GM12875 (cell line): ENCODE data around the gene OSM.

Experiments used
- H3K4me3 ChIP-seq: one replicate; pipeline ENCODE4 v1.5.1; 2011; ENCODE audit warnings: low read depth, low read length, control low read depth
- TF ChIP-seq, protein P1 (sequence below): IDR thresholded peaks from 2 replicates; pipeline ENCODE4 v1.5.1; 2011; ENCODE audit warnings: low read depth, mild to moderate bottlenecking, control low read depth, inconsistent platforms, low read length, moderate library complexity, borderline replicate concordance; ENCODE audit not compliant: insufficient read depth

Gene OSM

DNA sequence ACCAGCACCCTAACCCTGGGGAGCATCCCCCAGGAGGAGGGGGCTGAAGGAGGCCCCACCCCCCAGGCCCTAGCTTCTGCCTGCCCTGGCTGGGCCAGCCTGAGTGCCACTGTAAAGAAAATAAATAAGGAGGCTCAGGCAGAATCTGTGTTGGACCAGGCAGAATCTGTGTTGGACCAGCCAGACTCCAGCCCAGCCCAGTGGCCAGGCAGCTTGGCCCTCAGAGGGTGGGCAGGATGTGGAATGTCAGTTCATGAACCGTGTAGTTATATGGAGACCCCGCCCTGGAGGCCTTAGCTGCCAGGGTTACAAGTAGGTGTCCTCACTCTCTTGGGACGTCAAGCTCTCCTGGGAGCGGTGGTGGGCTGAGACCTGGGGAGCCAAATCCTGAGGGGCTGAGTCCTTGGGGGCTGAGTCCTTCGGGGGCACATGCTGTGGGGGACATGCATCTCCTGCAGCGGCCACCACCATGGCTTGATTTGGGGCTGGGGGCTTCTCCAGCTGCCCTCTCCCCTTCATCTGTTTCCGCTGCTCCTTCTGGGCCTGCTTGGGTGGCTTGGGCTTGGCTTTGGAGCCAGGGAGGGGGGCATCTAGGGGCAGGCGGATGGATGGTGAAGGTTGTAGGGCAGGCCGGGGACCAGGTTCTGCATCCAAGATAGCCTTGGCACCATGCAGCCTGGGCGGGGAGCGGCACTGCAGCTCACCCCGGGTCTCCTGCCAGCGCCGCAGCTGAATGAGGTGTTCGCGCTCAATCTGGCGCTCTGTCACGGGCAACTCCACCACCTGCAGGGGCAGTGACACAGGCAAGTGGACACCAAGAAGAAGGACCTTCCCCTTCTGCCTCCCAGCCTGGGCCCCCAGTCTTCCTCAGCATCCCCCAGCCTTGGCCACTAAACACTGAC lies 25.7 kb upstream of the OSM start:
- TF ChIP-seq, protein P1, sequence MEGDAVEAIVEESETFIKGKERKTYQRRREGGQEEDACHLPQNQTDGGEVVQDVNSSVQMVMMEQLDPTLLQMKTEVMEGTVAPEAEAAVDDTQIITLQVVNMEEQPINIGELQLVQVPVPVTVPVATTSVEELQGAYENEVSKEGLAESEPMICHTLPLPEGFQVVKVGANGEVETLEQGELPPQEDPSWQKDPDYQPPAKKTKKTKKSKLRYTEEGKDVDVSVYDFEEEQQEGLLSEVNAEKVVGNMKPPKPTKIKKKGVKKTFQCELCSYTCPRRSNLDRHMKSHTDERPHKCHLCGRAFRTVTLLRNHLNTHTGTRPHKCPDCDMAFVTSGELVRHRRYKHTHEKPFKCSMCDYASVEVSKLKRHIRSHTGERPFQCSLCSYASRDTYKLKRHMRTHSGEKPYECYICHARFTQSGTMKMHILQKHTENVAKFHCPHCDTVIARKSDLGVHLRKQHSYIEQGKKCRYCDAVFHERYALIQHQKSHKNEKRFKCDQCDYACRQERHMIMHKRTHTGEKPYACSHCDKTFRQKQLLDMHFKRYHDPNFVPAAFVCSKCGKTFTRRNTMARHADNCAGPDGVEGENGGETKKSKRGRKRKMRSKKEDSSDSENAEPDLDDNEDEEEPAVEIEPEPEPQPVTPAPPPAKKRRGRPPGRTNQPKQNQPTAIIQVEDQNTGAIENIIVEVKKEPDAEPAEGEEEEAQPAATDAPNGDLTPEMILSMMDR: no peak
- no peak overlapping the region for H3K4me3 ChIP-seq

DNA sequence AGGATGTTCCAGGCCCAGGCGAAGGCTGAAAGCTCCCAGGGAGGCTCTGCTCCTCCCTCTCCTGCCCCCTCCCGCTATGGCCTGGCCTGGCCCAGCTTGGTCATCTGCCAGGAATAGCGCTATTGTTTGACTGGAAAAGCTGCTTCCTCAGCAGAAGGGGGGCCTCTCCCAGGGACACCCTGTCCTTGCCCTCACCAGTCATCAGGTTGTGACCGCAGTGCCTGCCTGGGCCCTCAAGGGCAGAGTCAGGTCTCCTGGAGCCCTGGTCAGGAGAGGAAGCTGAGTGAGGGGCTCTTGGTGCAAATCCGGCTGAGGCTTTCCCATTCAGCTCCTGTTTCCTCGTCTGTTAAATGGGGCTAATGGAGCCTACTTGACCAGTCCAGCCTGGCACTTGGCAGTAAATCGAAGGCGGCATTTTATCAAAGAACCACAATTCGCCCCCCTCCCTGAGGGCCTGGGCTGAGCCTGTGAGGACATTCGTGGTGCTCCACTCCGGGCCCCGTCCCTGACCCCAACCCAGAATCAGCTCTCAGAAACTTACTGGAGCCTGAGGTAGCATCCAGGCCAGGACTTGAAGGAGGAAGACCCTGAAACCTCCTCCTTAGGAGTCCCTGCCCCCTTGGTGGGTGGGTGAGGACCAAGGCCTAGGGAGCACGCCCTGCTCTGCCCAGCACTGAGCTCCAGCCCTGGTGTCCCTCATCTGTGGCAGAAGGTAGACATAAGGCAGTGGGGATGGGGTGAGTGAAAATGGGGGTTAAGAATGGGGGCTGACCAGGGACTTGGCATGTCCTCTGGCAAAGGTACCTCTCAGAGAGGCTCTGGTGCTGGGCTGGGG lies 24.6 kb upstream of the OSM start:
- TF ChIP-seq, protein P1: no peak
- no peak overlapping the region for H3K4me3 ChIP-seq

DNA sequence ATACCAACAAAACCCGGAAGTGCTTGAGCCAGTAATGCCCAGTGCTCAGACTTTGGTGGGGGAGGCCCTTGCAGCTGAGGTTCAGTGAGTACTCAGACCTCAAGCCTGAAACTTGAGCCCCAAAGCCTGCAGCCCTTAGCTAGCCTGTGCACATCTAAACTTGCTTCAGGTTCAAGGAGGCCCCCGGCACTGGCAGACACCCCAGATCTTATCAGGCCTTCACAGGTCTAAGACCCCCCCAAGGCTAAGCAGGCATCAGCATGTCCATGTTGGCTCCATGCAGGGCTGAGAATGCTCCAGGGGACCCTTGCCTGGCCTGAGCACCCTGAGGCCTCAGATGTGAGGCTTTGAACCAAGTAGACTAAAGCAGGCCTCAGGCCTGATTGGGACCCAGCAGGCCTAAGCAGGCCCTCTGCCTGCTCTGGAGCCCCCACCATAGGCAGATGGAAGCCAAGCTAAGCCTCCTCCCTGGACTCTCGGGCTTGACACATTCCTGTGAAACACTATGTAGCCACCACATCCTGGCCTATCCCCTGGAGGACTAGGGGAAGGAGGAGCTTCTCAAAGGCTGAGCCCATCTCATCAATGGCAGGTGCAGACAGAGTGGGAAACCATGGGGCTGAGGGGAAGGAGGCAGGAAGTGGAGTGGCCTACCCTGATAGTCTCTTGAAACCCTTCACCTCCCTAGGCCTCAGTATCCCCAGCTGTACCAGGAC lies 23.8 kb upstream of the OSM start:
- H3K4me3 ChIP-seq: no peak overlapping the region
- TF ChIP-seq, protein P1: no peak

DNA sequence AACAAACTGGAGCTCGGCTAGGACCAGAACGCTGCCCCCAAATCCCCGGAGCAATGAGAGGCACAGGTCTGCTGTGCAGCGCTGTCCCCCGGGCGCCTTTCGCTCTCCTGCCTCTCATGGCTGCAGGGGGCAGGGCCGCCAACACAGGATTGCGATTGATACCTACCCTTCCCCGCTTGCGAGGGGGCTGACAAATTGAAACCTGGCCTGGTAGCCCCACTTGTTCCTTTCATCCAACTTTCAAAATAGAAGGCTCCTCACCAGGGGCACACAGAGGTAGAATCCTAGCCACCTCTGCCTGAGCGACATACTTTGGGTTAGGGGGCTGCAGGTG lies 23.3 kb upstream of the OSM start:
- TF ChIP-seq, protein P1: no peak
- peak overlapping the region; percentile 74 for H3K4me3 ChIP-seq

DNA sequence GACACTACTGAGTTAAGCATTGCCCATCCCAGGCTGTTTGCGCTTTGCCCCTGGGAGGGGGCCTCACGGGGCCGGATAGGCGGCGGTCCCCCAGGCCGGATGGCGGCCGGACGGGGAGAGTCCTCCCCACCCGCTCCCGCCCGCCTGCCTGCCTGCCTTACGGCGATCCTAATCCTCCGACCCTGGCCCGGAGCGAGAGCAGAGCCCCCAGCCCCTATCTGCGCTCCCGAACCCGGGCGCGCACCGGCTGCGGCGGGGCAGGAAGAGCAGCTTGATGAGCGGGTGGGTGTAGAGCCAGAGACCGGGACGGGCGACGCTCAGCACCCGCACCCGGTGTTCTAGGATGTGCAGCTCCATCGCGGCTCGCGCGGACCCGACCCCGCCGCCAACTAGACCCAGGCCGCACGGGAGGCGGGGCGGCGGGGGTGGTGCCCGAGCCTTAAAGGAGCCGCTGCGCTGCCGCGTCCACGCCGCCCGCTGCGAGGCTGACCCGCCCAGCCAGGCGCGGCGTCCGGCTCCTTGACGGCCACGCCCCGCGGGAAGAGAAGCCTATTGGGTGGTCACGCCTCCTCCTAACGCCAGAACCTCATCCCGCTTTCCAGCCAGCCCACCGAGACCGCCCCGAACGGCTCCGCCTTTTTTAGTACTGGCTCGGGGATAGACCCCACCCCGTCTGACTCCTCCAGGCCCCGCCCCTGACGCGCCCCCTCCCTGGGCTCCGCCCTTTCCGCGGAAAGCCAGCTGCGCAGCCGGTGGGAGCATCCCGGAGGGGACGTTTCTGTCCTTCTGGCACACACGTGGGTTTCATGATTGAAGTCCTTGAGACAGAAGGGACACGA lies 22.7 kb upstream of the OSM start, which contains the start of gene CASTOR1:
TSS of gene CASTOR1 (minus strand) at position 365 of the 839 bp plus-strand sequence. CDS start at position 357, 8 bp downstream.
- TF ChIP-seq, protein P1: no peak

More for the DNA sequence above, 22.7 kb upstream of the OSM start, which contains the start of gene CASTOR1:
- H3K4me3 ChIP-seq: peak within 1 kb of the TSS; percentile 74
